GM12891 (cell line): Measurements from ENCODE around the gene RAB5A.

ENCODE experiments used
- POLR2A ChIP-seq: IDR thresholded peaks from 2 replicates; pipeline ENCODE4 v1.6.1; 2011; ENCODE audit warnings: low read depth, low read length, control low read depth
- POLR2AphosphoS5 ChIP-seq: IDR thresholded peaks from 2 replicates; pipeline ENCODE4 v1.6.1; 2011; ENCODE audit warnings: low read depth, low read length, control low read depth
- POU2F2 ChIP-seq: IDR thresholded peaks from 2 replicates; pipeline ENCODE4 v1.6.1; 2011; ENCODE audit warnings: low read depth, mild to moderate bottlenecking, control low read depth, low read length, moderate library complexity
- SPI1 ChIP-seq: IDR thresholded peaks from 2 replicates; pipeline ENCODE4 v1.6.1; 2011; ENCODE audit warnings: low read depth, low read length, control low read depth
- TAF1 ChIP-seq: IDR thresholded peaks from 2 replicates; pipeline ENCODE4 v1.6.1; 2011; ENCODE audit warnings: low read depth, low read length, control low read depth

DNA sequence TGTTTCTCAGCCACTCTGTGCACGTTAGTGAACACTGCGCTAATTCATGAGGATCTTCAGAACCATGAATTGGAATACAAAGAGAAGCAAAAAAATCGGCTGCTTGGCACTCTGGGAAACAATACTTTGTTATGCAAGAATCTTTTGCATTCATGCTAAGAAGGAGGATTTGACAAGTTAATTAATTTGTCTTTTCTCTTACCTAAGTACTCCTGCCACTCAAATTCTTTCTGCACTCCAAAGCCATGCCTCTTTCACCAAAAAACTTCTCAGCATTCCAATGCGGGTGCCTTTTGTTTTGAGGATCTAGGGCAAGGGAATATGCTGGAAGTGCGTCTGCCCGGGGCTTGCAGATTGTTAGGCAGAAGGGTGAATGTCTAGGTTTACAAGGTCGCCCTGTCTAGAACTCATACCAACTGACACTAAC lies 82.0 kb downstream of the RAB5A start:
- TF ChIP-seq POLR2A: no peak
- no peak for TF ChIP-seq POLR2AphosphoS5
- no peak for TF ChIP-seq SPI1
- TF ChIP-seq TAF1: no peak
- TF ChIP-seq POU2F2: no peak
